ENCODE measurements around the gene SHISA6. TPM values are rescaled to one million over a fixed set of nuclear protein-coding genes. Genes with fewer than 3 reads are reported as not detected.

Gene SHISA6
- total RNA-seq, 1 experiment from 2014 or later, result not detected

GRCh38 chr17:11446316-11446715 lies 205.3 kb downstream of the SHISA6 start:
- ChIA-PET CTCF (no interaction called here), POLR2A (no interaction called here)
- DNase-seq (ENCODE audit: low read depth, low spot score) (no peak), ATAC-seq (no peak)
- no peaks in the 10 kb centered on the region for H3K4me1 ChIP-seq (ENCODE audit: control insufficient read depth, insufficient read depth, low read length)
- H3K36me3 ChIP-seq (ENCODE audit: control insufficient read depth, insufficient read depth, low read length), result no peaks in the 10 kb centered on the region
- in situ Hi-C loops (cut with HindIII; ENCODE audit: low pct_unique_long_range_greater_than_20kb, low sequenced_read_pairs), result no loop called here
- H3K27ac ChIP-seq (ENCODE audit: low read length), result no peak overlapping the region
- no peak overlapping the region for H3K4me3 ChIP-seq (ENCODE audit: low read depth in 2 of 2, low read length in 2 of 2)
- intact Hi-C loops (cut with micrococcal nuclease; ENCODE audit: unreplicated experiment), result no loop called here
- no TSS peak for BruUV-seq (replicated peaks)
- no peaks in the 10 kb centered on the region; the same call in 1 of the 2 replicates for H3K9me3 ChIP-seq (ENCODE audit: control insufficient read depth, insufficient read depth, low read depth, low read length)
- TF ChIP-seq POLR2AphosphoS5 (IDR thresholded peaks at IDR 0.05; ENCODE audit: low read depth, low read length), result no peak
- TF ChIP-seq TCF7L2 (IDR thresholded peaks at IDR 0.05; ENCODE audit: low read depth, low read length), result no peak
- no peak for TF ChIP-seq REST (IDR thresholded peaks at IDR 0.05; ENCODE audit: insufficient read depth in 1 of 2, low read depth in 2 of 2, low read length in 1 of 2)
- no peak for TF ChIP-seq SIN3A (IDR thresholded peaks at IDR 0.05; ENCODE audit: borderline replicate concordance, insufficient read depth, low read depth, low read length)
- TF ChIP-seq, protein P1, sequence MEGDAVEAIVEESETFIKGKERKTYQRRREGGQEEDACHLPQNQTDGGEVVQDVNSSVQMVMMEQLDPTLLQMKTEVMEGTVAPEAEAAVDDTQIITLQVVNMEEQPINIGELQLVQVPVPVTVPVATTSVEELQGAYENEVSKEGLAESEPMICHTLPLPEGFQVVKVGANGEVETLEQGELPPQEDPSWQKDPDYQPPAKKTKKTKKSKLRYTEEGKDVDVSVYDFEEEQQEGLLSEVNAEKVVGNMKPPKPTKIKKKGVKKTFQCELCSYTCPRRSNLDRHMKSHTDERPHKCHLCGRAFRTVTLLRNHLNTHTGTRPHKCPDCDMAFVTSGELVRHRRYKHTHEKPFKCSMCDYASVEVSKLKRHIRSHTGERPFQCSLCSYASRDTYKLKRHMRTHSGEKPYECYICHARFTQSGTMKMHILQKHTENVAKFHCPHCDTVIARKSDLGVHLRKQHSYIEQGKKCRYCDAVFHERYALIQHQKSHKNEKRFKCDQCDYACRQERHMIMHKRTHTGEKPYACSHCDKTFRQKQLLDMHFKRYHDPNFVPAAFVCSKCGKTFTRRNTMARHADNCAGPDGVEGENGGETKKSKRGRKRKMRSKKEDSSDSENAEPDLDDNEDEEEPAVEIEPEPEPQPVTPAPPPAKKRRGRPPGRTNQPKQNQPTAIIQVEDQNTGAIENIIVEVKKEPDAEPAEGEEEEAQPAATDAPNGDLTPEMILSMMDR (IDR thresholded peaks at IDR 0.05), result no peak
- H3K27me3 ChIP-seq (ENCODE audit: control insufficient read depth, insufficient read depth, low read length), result no peaks in the 10 kb centered on the region

- no peak for ATAC-seq
- Histone ChIP-seq H3K4me1 (ENCODE audit: control insufficient read depth, insufficient read depth, low read length) (no peaks in the 10 kb centered on the region), H3K27ac (ENCODE audit: low read length) (no peak overlapping the region), H3K4me3 (ENCODE audit: low read depth in 2 of 2, low read length in 2 of 2) (no peak overlapping the region), H3K9me3 (ENCODE audit: control insufficient read depth, insufficient read depth, low read depth, low read length) (no peaks in the 10 kb centered on the region), H3K27me3 (ENCODE audit: control insufficient read depth, insufficient read depth, low read length) (no peaks in the 10 kb centered on the region), H3K36me3 (ENCODE audit: control insufficient read depth, insufficient read depth, low read length) (no peaks in the 10 kb centered on the region)
- DNase-seq (ENCODE audit: low read depth, low spot score), result no peak
- BruUV-seq (replicated peaks), result no TSS peak
- no peak for TF ChIP-seq TCF7L2 (IDR thresholded peaks at IDR 0.05; ENCODE audit: low read depth, low read length)
- TF ChIP-seq REST (IDR thresholded peaks at IDR 0.05; ENCODE audit: insufficient read depth in 1 of 2, low read depth in 2 of 2, low read length in 1 of 2), result no peak
- no peak for TF ChIP-seq SIN3A (IDR thresholded peaks at IDR 0.05; ENCODE audit: borderline replicate concordance, insufficient read depth, low read depth, low read length)
- intact Hi-C loops (cut with micrococcal nuclease; ENCODE audit: unreplicated experiment) (no loop called here), in situ Hi-C loops (cut with HindIII; ENCODE audit: low pct_unique_long_range_greater_than_20kb, low sequenced_read_pairs) (no loop called here)
- CTCF ChIA-PET, result no interaction called here
- POLR2A ChIA-PET, result no interaction called here
Observed at GRCh38 chr17:11454096-11454495, 213.1 kb downstream of the SHISA6 start.

Data from Panc1 (cell line).